Measurements from ENCODE around the gene OVCH1.

OVCH1 gene

DNA sequence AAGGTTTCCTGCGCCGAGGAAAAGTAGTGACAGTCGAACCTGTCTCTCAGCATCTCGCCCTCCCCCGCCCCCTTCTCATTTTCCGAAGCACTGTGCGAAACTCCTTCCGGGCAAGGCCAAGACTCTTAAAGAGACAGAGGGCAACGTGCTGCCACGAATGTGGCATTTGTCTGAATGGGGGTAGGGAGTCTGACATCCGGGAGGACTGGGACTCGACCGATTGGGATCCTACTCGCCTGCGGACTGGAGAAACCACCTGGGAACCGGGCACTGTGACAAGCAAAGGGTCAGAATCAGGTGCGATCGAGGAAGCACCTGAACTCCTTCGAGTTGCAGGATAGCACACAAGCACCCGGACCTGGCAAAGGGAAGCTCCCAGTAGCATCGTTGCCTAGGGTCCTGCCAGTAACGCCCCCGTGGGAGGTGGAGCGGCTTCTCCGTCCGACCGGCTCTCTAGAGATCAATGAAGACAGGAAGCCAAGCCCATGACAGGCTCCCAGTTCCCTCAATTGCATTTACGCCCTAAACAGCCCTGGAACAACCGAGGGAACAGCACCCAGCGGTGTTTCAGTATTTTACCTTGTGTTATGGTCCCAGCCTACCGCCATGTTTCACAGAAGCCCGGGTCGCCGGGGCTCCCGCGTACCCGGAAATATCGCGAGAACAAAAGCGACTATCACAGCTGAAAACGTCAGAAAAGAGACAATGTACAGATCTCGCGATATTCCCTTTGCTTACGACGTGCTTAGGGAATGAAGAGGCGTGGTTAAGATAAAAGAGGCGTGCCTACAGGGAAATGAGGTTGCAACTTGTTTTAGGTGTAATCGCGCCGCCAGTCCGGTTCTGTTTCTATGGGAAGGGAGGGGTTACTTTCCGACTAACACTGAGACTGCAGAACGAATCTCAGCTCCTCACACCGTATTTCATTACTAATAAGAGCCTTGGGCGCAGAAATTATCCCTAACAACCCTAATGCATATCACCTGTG lies 116.7 kb downstream of the OVCH1 start, which contains the start of gene ERGIC2:
ERGIC2 (minus strand) TSS at position 637 of the 988 bp plus-strand sequence. CDS start 9,539 bp downstream, outside the sequence.
- peak within 1 kb of the TSS; percentile 96 for H3K4me3 ChIP-seq (ENCODE audit: low read depth, low read length)
- POLR2A ChIA-PET, result no interaction called here
- CTCF ChIA-PET, result interaction anchor here (0.6 kb wide), 1 partner anchor 307 kb away, joined by 3 read pairs; no protein-coding TSS in a partner anchor
- peak; percentile 94 for DNase-seq (ENCODE audit: low read depth, low spot score)
- TF ChIP-seq, protein P1, sequence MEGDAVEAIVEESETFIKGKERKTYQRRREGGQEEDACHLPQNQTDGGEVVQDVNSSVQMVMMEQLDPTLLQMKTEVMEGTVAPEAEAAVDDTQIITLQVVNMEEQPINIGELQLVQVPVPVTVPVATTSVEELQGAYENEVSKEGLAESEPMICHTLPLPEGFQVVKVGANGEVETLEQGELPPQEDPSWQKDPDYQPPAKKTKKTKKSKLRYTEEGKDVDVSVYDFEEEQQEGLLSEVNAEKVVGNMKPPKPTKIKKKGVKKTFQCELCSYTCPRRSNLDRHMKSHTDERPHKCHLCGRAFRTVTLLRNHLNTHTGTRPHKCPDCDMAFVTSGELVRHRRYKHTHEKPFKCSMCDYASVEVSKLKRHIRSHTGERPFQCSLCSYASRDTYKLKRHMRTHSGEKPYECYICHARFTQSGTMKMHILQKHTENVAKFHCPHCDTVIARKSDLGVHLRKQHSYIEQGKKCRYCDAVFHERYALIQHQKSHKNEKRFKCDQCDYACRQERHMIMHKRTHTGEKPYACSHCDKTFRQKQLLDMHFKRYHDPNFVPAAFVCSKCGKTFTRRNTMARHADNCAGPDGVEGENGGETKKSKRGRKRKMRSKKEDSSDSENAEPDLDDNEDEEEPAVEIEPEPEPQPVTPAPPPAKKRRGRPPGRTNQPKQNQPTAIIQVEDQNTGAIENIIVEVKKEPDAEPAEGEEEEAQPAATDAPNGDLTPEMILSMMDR (IDR thresholded peaks at IDR 0.05; ENCODE audit: insufficient read depth, low read length, missing control alignments), result no peak
